ENCODE measurements around the gene RAB40AL. TPM values are rescaled to one million over a fixed set of nuclear protein-coding genes. Genes with fewer than 3 reads are reported as not detected.
"Not testable (repeated sequence)": the region's sequence is repeated elsewhere in the genome, so short reads cannot be mapped to it uniquely, and the experiment has no call there.

Gene RAB40AL, protein sequence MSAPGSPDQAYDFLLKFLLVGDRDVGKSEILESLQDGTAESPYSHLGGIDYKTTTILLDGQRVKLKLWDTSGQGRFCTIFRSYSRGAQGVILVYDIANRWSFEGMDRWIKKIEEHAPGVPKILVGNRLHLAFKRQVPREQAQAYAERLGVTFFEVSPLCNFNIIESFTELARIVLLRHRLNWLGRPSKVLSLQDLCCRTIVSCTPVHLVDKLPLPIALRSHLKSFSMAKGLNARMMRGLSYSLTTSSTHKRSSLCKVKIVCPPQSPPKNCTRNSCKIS
- polyA plus RNA-seq, result under 1 TPM; 0.05 to 0.24 TPM

DNA sequence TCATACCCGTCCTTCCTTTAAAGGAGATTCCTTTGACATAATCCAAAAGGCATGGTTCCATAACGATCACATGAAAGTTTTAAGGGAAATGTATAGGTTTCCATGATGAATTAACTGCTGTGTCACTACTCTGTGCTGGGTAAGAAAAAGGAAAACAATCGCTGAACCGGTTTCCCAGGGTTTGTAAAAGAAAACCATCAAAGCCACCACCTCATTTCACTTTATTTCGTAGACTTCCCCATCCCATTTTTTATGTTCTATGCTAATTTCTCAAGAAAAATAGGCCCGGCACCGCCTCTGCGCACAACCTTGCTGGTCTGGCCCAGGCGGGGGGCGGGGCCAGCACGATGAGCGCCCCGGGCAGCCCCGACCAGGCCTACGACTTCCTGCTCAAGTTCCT, at the start of gene RAB40AL:
Gene RAB40AL (plus strand): TSS at position 301 of the 400 bp plus-strand sequence. CDS start 47 bp downstream, at position 348.
- H3K27me3 ChIP-seq (ENCODE audit: control insufficient read depth in 1 of 2, insufficient read depth in 2 of 2, low read length in 2 of 2); H3K9me3 ChIP-seq (ENCODE audit: control insufficient read depth in 2 of 2, insufficient read depth in 1 of 2, low read depth in 1 of 2, low read length in 1 of 2); H3K36me3 ChIP-seq (ENCODE audit: control insufficient read depth in 2 of 2, insufficient read depth in 2 of 2, low read length in 1 of 2); H3K4me3 ChIP-seq (ENCODE audit: low read depth in 1 of 2, low read length in 2 of 2); H3K4me1 ChIP-seq (ENCODE audit: control insufficient read depth in 2 of 2, insufficient read depth in 2 of 2, low read length in 1 of 2); H3K27ac ChIP-seq (ENCODE audit: low read depth in 2 of 2, low read length in 1 of 2): not testable (repeated sequence)
- 79 to 93% methylated on average over 15 of the region's 15 CpGs for WGBS, 2 donors

DNA sequence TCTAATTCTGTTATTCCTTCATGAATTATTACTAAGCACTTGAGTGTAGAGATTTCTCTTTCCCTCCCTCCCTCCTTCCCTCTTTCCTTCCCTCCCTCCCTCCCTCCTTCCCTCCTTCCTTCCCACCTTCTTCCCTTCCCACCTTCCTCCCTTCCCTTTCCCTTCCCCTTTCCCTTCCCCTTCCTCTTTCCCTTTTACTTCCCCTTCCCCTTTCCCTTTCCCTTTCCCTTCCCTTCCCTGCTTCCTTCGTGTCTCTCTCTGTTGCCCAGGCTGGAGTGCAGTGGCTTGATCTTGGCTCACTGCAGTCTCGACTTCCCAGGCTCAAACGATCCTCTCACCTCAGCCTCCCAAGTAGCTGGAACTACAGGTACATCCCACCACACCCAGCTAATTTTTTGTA, 49.4 kb upstream of the RAB40AL start:
- Histone ChIP-seq H3K4me1 (ENCODE audit: control insufficient read depth in 2 of 2, insufficient read depth in 2 of 2, low read length in 1 of 2) (no peaks in the 10 kb centered on the region), H3K27ac (ENCODE audit: low read depth in 2 of 2, low read length in 1 of 2) (no peak overlapping the region), H3K27me3 (ENCODE audit: control insufficient read depth in 1 of 2, insufficient read depth in 2 of 2, low read length in 2 of 2) (peaks cover 0 to 3% of the 10 kb centered on the region in 2 donors), H3K36me3 (ENCODE audit: control insufficient read depth in 2 of 2, insufficient read depth in 2 of 2, low read length in 1 of 2) (no peaks in the 10 kb centered on the region), H3K4me3 (ENCODE audit: low read depth in 1 of 2, low read length in 2 of 2) (no peak overlapping the region), H3K9me3 (ENCODE audit: control insufficient read depth in 2 of 2, insufficient read depth in 1 of 2, low read depth in 1 of 2, low read length in 1 of 2) (no peaks in the 10 kb centered on the region)
- 87 to 91% methylated on average over 3 of the region's 3 CpGs for WGBS, 2 donors

DNA sequence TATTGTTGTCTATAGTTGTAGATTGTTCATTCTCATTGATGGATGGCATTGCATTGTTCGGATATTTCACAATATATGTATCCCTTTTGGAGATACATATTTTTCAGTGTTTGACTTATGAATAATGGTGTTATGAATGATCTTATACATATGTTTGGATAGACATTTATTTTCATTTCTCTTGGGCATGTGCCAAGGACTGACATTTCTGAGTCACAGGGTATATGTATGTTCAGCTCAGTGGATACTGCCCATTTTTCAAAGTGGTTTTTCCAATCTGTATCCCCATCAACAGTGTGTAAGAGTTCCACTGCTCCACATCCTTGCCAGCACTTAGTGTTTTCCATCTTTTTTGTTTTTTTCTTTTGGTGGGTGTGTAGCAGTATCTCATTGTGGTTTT, 45.0 kb upstream of the RAB40AL start:
- no peak overlapping the region for H3K27ac ChIP-seq (ENCODE audit: low read depth in 2 of 2, low read length in 1 of 2)
- no peaks in the 10 kb centered on the region for H3K9me3 ChIP-seq (ENCODE audit: control insufficient read depth in 2 of 2, insufficient read depth in 1 of 2, low read depth in 1 of 2, low read length in 1 of 2)
- H3K4me1 ChIP-seq (ENCODE audit: control insufficient read depth in 2 of 2, insufficient read depth in 2 of 2, low read length in 1 of 2), result no peaks in the 10 kb centered on the region
- H3K27me3 ChIP-seq (ENCODE audit: control insufficient read depth in 1 of 2, insufficient read depth in 2 of 2, low read length in 2 of 2), result peaks cover 0 to 3% of the 10 kb centered on the region in 2 donors
- 70 to 84% methylated on average over 1 of the region's 1 CpG for WGBS, 2 donors
- no peaks in the 10 kb centered on the region for H3K36me3 ChIP-seq (ENCODE audit: control insufficient read depth in 2 of 2, insufficient read depth in 2 of 2, low read length in 1 of 2)
- no peak overlapping the region for H3K4me3 ChIP-seq (ENCODE audit: low read depth in 1 of 2, low read length in 2 of 2)

DNA sequence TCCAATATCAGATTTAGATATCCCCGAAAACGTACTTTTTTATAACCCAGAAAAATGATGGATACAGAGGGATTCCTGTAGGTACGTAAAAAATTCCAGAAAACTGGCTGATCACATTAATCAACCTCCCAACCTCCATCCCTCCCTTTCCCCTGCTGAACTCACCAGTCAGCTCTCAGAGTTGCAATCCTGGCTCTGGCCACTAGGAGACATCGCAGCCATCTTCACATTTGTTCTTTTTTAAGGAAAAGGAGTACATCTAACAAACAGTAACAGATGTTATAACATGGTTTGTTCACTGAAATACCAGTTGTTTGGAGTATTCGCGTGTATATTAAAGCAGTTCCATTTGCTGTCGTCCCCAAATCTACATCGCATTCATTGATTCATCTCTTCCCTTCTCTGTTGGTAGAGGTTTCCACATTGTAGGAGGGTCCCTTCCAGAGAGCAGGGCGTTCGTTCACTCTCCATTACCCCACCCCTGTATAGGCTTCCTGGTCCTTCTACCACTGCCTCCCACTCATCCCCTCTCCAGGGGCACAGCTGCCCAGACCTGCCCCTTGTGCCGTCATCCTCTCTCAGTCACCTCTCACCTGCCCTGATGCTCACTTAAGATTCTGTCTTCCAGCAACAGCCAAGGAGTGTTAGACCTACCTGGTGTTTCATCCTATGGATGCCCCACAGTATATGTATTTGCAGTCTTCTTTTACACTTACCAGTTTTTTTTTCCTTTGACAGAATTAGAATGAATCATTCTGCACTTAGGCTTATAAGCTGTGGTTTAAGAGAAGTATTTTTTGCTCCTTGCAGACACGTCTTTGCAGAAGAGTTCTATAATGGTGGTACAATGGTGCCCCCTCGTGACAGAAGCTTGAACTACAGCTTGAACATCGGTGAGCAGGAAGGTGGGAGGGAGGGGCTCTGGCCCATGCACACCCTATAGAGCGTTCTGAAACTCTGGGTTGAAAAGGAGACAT, 36.8 kb upstream of the RAB40AL start:
- Histone ChIP-seq H3K4me3 (ENCODE audit: low read depth in 1 of 2, low read length in 2 of 2) (no peak overlapping the region), H3K36me3 (ENCODE audit: control insufficient read depth in 2 of 2, insufficient read depth in 2 of 2, low read length in 1 of 2) (no peaks in the 10 kb centered on the region), H3K4me1 (ENCODE audit: control insufficient read depth in 2 of 2, insufficient read depth in 2 of 2, low read length in 1 of 2) (no peaks in the 10 kb centered on the region), H3K9me3 (ENCODE audit: control insufficient read depth in 2 of 2, insufficient read depth in 1 of 2, low read depth in 1 of 2, low read length in 1 of 2) (no peaks in the 10 kb centered on the region), H3K27ac (ENCODE audit: low read depth in 2 of 2, low read length in 1 of 2) (no peak overlapping the region), H3K27me3 (ENCODE audit: control insufficient read depth in 1 of 2, insufficient read depth in 2 of 2, low read length in 2 of 2) (no peaks in the 10 kb centered on the region)
- WGBS, 2 donors, result 34 to 44% methylated on average over 15 of the region's 15 CpGs

DNA sequence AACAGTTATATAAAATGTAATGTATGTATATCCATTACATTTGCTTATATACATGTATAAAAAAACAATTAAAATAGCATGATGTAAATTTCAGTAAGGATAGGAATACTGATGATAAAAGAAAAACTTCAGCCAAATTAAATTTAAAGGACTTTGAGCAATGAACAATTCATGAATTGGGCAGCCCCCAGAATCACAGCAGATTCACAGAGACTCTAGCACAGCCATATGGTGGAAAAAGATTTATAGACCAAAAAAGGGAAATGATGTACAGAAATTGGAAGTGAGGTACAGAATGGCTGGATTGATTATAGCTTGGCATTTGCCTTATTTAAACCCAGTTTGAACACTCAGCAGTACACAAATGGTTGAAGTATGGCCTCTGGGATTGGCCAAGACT, 34.7 kb upstream of the RAB40AL start:
- Histone ChIP-seq H3K4me1 (ENCODE audit: control insufficient read depth in 2 of 2, insufficient read depth in 2 of 2, low read length in 1 of 2) (no peaks in the 10 kb centered on the region), H3K27me3 (ENCODE audit: control insufficient read depth in 1 of 2, insufficient read depth in 2 of 2, low read length in 2 of 2) (no peaks in the 10 kb centered on the region), H3K4me3 (ENCODE audit: low read depth in 1 of 2, low read length in 2 of 2) (no peak overlapping the region), H3K27ac (ENCODE audit: low read depth in 2 of 2, low read length in 1 of 2) (no peak overlapping the region), H3K36me3 (ENCODE audit: control insufficient read depth in 2 of 2, insufficient read depth in 2 of 2, low read length in 1 of 2) (no peaks in the 10 kb centered on the region), H3K9me3 (ENCODE audit: control insufficient read depth in 2 of 2, insufficient read depth in 1 of 2, low read depth in 1 of 2, low read length in 1 of 2) (no peaks in the 10 kb centered on the region)

DNA sequence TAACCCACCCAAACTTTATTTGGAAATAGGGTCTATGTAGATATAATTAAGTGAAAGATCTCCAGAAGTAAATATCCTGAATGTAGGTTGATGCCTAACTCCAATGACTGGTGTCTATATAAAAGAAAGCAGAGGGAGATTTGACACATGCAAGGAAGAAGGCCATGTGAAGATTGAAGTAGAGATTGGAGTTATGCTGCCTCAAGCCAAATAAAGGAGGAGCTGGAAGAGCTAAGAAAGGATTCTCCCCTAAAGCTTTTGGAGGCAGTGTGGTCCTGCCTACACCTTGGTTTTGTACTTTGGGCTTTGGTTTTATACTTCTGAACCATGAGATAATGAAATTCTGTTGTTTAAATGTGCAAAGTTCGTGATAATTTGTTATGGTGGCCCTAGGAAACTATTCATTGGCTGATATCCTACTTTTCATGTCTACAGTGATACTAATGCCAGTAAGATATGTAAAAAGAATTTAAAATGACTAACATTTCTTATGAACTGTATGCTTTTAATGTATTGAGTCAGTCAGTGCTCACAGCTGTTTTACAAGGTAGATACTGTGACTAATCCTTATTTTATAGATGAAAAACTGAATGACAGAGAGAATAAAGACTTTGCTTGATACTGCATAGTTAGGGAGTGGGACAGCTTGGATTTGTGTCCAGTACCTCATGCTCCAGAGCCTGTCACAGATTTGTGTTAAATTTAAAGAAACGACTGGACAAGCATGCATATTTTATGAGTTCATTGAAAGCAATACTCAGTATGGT, 5.9 kb upstream of the RAB40AL start:
- WGBS, 2 donors, result 38 to 77% methylated on average over 2 of the region's 2 CpGs
- H3K27me3 ChIP-seq (ENCODE audit: control insufficient read depth in 1 of 2, insufficient read depth in 2 of 2, low read length in 2 of 2), result no peaks in the 10 kb centered on the region
- no peaks in the 10 kb centered on the region for H3K4me1 ChIP-seq (ENCODE audit: control insufficient read depth in 2 of 2, insufficient read depth in 2 of 2, low read length in 1 of 2)
- H3K4me3 ChIP-seq (ENCODE audit: low read depth in 1 of 2, low read length in 2 of 2), result no peak overlapping the region
- H3K27ac ChIP-seq (ENCODE audit: low read depth in 2 of 2, low read length in 1 of 2), result no peak overlapping the region
- H3K36me3 ChIP-seq (ENCODE audit: control insufficient read depth in 2 of 2, insufficient read depth in 2 of 2, low read length in 1 of 2), result no peaks in the 10 kb centered on the region
- H3K9me3 ChIP-seq (ENCODE audit: control insufficient read depth in 2 of 2, insufficient read depth in 1 of 2, low read depth in 1 of 2, low read length in 1 of 2), result no peaks in the 10 kb centered on the region

DNA sequence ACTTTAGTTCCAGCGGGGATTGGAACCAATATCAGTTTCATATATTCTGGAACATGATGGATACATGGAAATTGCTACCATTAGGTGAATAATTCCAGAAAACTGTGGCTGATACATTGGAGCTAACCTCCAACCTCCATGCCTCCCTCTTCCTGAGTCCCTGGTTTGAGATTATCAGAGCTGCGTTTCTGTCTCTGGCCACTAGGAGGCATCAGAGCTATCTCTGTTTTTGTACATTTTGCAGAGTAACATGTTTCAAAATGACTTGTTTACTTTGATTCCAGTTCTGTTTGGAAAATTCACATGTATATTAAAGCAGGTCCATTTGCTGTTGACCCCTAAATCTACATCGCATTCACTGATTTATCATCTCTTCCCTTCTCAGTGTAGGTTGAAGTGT, 2.4 kb upstream of the RAB40AL start:
- H3K36me3 ChIP-seq (ENCODE audit: control insufficient read depth in 2 of 2, insufficient read depth in 2 of 2, low read length in 1 of 2), result no peaks in the 10 kb centered on the region
- H3K4me3 ChIP-seq (ENCODE audit: low read depth in 1 of 2, low read length in 2 of 2), result no peak overlapping the region
- H3K4me1 ChIP-seq (ENCODE audit: control insufficient read depth in 2 of 2, insufficient read depth in 2 of 2, low read length in 1 of 2), result no peaks in the 10 kb centered on the region
- H3K27ac ChIP-seq (ENCODE audit: low read depth in 2 of 2, low read length in 1 of 2), result no peak overlapping the region
- H3K9me3 ChIP-seq (ENCODE audit: control insufficient read depth in 2 of 2, insufficient read depth in 1 of 2, low read depth in 1 of 2, low read length in 1 of 2), result no peaks in the 10 kb centered on the region
- WGBS, 2 donors, result 35 to 58% methylated on average over 3 of the region's 3 CpGs
- no peaks in the 10 kb centered on the region for H3K27me3 ChIP-seq (ENCODE audit: control insufficient read depth in 1 of 2, insufficient read depth in 2 of 2, low read length in 2 of 2)

DNA sequence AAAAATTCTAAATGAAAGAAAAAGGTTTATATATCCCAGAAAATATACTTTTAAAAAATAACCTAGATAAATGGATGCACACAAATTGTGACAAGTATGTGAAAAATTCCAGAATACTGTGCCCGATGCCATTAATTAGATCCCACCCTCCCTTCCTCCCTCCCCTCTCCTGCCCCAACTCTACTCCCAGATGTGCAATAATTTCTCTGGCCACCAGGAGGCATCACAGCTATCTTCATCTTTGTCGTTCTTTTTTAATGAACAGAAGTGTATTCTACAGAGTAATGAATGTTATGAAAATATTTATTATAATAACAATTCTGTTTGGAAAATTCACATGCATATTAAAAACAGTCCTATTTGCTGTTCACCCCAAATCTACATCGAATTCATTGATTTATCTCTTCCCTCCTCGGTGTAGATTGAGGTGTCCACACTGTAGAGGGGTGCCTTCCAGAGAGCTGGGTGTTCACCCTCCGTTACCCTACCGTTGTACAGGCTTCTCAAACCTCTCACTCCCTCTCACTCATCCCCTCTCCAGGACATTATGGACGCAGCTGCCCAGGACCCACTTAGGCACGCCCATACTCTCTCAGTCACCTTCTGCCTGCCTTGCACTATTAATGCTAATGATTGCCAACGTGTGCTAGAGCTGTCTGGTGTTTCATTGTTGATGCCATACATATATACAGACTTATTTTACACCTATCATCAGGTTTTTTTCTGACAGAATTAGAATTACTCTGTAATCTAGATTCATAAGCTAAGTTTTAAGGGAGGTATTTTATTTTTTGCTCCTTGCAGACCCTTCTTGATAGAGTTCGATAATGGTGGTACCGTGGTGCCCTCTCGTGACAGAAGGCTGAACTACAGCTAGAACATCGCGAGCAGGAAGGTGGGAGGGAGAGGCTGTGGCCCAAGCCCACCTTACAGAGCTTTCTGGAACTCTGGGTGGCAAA, 14.1 kb downstream of the RAB40AL start:
- WGBS, 2 donors, result 9 to 15% methylated on average over 14 of the region's 14 CpGs
- Histone ChIP-seq H3K27me3 (ENCODE audit: control insufficient read depth in 1 of 2, insufficient read depth in 2 of 2, low read length in 2 of 2) (no peaks in the 10 kb centered on the region), H3K9me3 (ENCODE audit: control insufficient read depth in 2 of 2, insufficient read depth in 1 of 2, low read depth in 1 of 2, low read length in 1 of 2) (no peaks in the 10 kb centered on the region), H3K27ac (ENCODE audit: low read depth in 2 of 2, low read length in 1 of 2) (no peak overlapping the region), H3K4me3 (ENCODE audit: low read depth in 1 of 2, low read length in 2 of 2) (no peak overlapping the region), H3K36me3 (ENCODE audit: control insufficient read depth in 2 of 2, insufficient read depth in 2 of 2, low read length in 1 of 2) (no peaks in the 10 kb centered on the region), H3K4me1 (ENCODE audit: control insufficient read depth in 2 of 2, insufficient read depth in 2 of 2, low read length in 1 of 2) (no peaks in the 10 kb centered on the region)

All from esophagus (tissue), 2 donors.